Spinal cord (tissue), 10 donors: ENCODE results near the gene PWWP2A. TPM values are rescaled to one million over a fixed set of nuclear protein-coding genes. Genes with fewer than 3 reads are reported as not detected.

Experiments
- DNase-seq, 6 donors: peaks; one replicate each; pipeline versions ENCODE4 v3.0.0 to v3.0.0-alpha.2; 2013 to 2015; ENCODE audit warnings: low spot score in 6 of 6, low read depth in 4 of 6
- H3K27ac ChIP-seq: one replicate; pipeline ENCODE4 v1.5.1; 2013; ENCODE audit warnings: low read depth, low read length, control low read depth
- H3K27me3 ChIP-seq: one replicate; pipeline ENCODE4 v1.6.1; 2013; ENCODE audit warnings: low read length; ENCODE audit not compliant: control insufficient read depth, insufficient read depth
- H3K36me3 ChIP-seq: one replicate; pipeline ENCODE4 v1.6.1; 2013; ENCODE audit warnings: low read length; ENCODE audit not compliant: control insufficient read depth, insufficient read depth
- H3K4me1 ChIP-seq: one replicate; pipeline ENCODE4 v1.6.1; 2013; ENCODE audit warnings: low read length; ENCODE audit not compliant: control insufficient read depth, insufficient read depth
- H3K4me3 ChIP-seq: one replicate; pipeline ENCODE4 v1.5.1; 2013; ENCODE audit warnings: low read depth, low read length, control low read depth
- H3K9me3 ChIP-seq: one replicate; pipeline ENCODE4 v1.6.1; 2013; ENCODE audit warnings: low read length; ENCODE audit not compliant: control insufficient read depth, insufficient read depth
- WGBS: methylation state at CpG from one replicate; pipeline ENCODE4 v1.1.5; 2013; ENCODE audit warnings: missing lambda C conversion rate; ENCODE audit not compliant: insufficient coverage; 5-methylcytosine and 5-hydroxymethylcytosine counted together
- polyA plus RNA-seq, 2 donors: library from polyadenylated mRNA; unstranded; fragments of 120-200 nt; gene quantifications; one replicate each; pipeline ENCODE4 v1.2.1, GENCODE V29; 2013; ENCODE audit not compliant: insufficient read length in 2 of 2
- total RNA-seq, 2 donors: library from RNA; depleted of rRNA in 1 of 2; stranded (reverse); fragments of 120-200 nt in 1 of 2; fragments of >200 nt in 1 of 2; gene quantifications; one replicate each; pipeline versions ENCODE4 v1.2.3 to v1.2.4, GENCODE V29; 2013 to 2014
- donor health status: healthy.

The PWWP2A gene
- total and polyA plus RNA-seq, 4 donors: 22.6 to 34.8 (median 28.9) TPM

DNA sequence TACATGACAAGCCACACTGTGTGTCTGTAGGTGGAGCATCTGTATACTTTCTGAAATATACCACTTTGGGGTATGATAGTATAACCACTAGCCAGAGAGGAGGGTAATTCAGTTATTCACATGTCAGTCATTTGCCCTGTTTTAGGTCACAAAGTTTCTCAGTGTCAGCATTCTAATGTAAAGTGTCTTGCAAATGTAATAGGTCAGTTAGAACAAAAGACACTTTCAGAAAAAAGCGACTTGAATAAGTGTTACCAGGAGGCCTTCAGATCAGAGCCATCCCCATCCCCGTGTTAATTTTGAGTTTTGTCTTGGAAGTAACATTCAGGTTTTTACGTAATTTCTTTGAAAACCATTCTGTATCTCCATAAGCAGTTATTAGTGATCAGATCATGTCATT, 76.6 kb downstream of the PWWP2A start:
- WGBS: 60% methylated on average over 1 of the region's 3 CpGs

More for the DNA sequence above, 76.6 kb downstream of the PWWP2A start:
- Histone ChIP-seq H3K4me1 (peaks cover 7% of the 10 kb centered on the region), H3K27ac (no peak overlapping the region), H3K9me3 (no peaks in the 10 kb centered on the region), H3K4me3 (no peak overlapping the region), H3K36me3 (peaks cover 24% of the 10 kb centered on the region), H3K27me3 (no peaks in the 10 kb centered on the region)
- no peak for DNase-seq

Other genes starting within 250 kb of the PWWP2A start
- gene ADRA1B, start 203.0 kb downstream of the PWWP2A start, total RNA-seq: 1 to 10 TPM; 2.1 to 3.2 TPM
- gene ADRA1B, start 203.0 kb downstream of the PWWP2A start, polyA plus RNA-seq: 10 to 100 TPM; 10.8 to 11.6 TPM
- gene TTC1, start 110.3 kb downstream of the PWWP2A start, total RNA-seq: 10 to 100 TPM; 52.7 to 63.0 TPM
- gene TTC1, start 110.3 kb downstream of the PWWP2A start, polyA plus RNA-seq: 10 to 100 TPM; 56.0 to 62.3 TPM
- gene FABP6, start 110.1 kb upstream of the PWWP2A start, total RNA-seq: 1 to 10 TPM; 2.8 TPM
- gene FABP6, start 110.1 kb upstream of the PWWP2A start, polyA plus RNA-seq: 1 to 10 TPM; 4.9 to 6.4 TPM
- 1 to 10 TPM; 2.1 to 5.0 TPM for gene CCNJL, start 193.1 kb upstream of the PWWP2A start, total RNA-seq
- gene CCNJL, start 193.1 kb upstream of the PWWP2A start, polyA plus RNA-seq: 1 to 10 TPM; 6.7 to 7.9 TPM